GM12873 (cell line): ENCODE data around the gene ADARB2.

Experiments
- CTCF ChIP-seq: IDR thresholded peaks from 2 replicates; pipeline ENCODE4 v1.5.1; 2012; ENCODE audit warnings: low read depth, mild to moderate bottlenecking, moderate library complexity, low read length, control low read depth; ENCODE audit not compliant: insufficient read depth; ENCODE audit errors: missing control alignments

ADARB2 gene

DNA sequence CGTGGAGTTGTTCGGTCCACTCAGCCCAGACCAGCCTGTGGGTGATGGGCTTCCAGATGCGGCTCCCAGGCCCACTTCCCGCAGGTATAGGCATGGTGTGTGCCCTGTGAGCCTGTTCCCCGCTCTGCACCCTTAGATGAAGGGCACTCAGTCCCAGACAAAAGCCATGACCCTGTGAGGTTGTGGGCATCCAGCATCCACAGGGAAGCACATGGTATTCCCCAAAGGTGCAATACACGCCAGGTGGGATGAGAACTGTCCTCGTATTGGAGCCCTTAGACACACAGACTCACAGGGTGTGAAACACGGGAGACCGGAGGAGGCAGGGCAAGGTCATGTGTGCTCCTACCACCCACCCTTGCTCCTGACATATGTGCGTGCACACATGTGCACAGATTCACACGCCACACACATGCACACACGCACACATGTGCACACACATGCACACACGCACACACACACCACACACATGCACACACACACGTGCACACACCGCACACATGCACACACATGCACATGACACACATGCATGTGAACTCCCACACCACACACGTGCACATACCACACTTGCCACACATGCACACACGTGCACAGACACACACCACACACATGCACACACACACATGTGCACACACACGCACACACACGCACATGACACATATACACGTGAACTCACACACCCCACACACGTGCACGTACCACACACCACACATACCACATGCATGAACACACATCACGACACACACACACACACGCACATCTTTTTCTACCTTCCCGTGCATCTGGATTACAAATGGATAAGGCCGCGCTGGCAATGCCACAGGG is 361.8 kb downstream of the ADARB2 start:
- no peak for TF ChIP-seq CTCF

- TF ChIP-seq CTCF: no peak
These were observed 362.6 kb downstream of the ADARB2 start for GRCh38 chr10:1374511-1375345.

DNA sequence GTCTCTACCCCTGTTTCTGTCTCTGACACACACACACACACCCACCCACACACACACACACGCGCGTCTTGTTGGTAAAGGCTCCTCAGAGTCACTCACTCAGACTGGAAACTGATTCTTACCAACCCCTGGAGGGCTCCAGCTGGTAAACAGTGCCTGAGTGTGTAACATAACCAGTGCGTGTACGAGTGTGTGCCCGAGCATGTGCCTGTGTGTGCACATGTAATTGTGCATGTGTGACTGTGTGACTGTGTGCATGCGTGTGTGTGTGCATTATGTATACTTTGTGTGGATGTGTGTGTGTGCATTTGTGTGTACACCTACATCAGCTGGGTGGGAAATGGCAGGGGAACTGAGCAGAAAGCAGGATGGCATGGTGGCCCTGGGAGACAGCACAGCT is 364.0 kb downstream of the ADARB2 start:
- no peak for TF ChIP-seq CTCF

- peak; percentile 23 for TF ChIP-seq CTCF
These were observed 365.1 kb downstream of the ADARB2 start for GRCh38 chr10:1372212-1372611.

DNA sequence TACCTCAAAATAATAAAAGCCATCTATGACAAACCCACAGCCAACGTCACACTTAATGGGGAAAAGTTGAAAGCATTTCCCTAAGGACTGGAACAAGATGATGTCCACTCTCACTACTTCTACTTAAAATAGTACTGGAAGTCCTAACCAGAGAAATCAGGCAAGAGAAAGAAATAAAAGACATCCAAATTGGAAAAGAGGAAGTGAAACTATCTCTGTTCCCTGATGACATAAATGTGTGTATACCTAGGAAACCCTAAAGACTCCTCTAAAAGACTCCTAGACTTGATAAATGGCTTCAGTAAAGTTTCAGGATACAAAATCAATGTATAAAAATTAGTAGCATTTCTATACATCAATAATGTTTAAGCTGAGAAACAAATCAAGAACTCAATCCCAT is 367.0 kb downstream of the ADARB2 start:
- no peak for TF ChIP-seq CTCF

DNA sequence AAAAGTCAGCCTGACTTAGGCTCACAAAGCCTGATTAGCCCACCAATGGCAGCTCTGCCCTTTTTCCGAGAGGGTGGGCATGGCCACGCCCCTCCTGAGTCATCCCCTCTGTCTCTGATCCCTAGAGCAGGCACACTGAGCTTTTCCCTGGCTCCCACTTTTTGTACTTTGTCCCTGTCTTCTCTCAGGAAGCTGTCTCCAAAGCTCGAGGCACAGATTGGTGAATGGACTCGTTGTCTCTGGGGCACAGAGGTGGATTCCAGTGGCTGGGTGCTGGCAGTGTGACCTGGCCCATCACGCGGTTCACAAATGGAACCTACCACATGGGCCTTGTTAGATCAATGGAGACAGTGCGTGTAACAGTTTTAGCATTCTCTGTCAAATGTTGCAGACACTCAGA is 367.7 kb downstream of the ADARB2 start:
- TF ChIP-seq CTCF: no peak

DNA sequence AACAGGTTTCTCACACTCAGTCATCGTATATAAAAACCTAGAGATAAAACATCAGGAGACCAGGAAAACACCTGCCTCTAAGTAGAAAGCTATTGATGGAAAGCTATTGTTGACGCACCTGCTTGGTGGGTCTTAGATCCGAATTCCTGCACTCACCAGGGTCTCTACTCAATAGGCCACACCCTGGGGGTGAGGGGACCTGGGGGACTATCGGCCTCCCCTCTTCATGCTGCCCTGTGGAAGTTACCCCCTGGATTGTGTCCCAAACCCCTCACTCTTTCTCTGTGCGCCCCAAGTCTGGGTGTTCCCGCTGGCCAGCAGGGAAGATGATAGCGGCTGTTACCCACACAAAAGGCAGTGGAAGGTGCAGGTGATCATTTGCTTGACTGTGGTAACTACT is 368.1 kb downstream of the ADARB2 start:
- no peak for TF ChIP-seq CTCF
